Renal pelvis (tissue), 4 donors: ENCODE results near the gene PLEKHJ1. TPM values are rescaled to one million over a fixed set of nuclear protein-coding genes. Genes with fewer than 3 reads are reported as not detected.

ENCODE experiments used
- DNase-seq: peaks from one replicate; pipeline ENCODE4 v3.0.0-alpha.2; 2013
- polyA plus RNA-seq, 3 donors: library from polyadenylated mRNA; unstranded; fragments of 120-200 nt; gene quantifications; one replicate each; pipeline ENCODE4 v1.2.1, GENCODE V29; 2013; ENCODE audit not compliant: insufficient read length in 3 of 3

PLEKHJ1 gene
- polyA plus RNA-seq, 3 donors: 73.7 to 92.1 (median 85.6) TPM

DNA sequence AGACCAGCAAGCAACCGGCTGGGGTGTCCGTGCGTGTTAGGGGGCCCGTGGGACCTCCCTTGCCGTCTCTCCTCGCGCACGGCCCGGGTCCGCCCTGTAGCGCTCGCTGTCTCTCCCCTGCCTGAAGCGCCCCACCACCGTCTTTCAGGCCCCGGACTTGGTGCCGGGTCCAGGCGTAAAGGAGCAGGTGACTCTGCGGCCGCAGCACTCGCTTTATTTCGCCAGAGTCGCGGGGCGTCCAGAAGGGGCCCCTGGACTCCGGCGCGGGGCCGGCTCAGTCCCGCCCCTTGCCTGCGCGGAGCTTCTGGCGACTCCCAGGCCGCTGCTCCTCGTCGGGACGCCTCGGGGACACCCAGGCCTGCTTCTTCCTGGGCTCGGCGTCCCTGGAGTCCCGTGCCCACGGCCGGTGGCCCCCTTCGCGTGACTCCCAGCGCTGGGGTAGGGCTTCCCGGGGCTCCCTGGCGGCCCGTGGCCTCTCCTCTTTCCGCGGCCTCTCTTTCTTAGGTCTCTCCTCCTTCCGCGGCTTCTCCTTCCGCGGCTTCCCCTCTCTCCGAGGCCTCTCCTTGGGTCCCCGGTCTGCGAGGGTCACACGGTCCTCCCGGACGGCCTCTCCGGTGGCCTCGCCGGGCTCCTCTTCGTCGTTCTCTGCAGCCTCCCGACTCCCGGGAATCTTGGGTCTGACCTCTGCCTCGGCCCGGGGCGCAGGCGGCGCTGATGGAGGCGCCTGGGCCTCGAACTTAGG is 16.1 kb upstream of the PLEKHJ1 start:
- no peak for DNase-seq

DNA sequence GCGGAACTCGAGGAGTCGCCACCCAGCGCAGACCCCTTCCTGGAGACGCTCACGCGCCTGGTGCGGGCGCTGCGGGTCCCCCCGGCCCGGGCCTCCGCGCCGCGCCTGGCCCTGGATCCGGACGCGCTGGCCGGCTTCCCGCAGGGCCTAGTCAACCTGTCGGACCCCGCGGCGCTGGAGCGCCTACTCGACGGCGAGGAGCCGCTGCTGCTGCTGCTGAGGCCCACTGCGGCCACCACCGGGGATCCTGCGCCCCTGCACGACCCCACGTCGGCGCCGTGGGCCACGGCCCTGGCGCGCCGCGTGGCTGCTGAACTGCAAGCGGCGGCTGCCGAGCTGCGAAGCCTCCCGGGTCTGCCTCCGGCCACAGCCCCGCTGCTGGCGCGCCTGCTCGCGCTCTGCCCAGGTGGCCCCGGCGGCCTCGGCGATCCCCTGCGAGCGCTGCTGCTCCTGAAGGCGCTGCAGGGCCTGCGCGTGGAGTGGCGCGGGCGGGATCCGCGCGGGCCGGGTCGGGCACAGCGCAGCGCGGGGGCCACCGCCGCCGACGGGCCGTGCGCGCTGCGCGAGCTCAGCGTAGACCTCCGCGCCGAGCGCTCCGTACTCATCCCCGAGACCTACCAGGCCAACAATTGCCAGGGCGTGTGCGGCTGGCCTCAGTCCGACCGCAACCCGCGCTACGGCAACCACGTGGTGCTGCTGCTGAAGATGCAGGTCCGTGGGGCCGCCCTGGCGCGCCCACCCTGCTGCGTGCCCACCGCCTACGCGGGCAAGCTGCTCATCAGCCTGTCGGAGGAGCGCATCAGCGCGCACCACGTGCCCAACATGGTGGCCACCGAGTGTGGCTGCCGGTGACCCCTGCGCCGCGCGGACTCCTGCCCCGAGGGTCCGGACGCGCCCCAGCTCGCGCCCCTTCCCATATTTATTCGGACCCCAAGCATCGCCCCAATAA is 15.3 kb upstream of the PLEKHJ1 start:
- DNase-seq: no peak

DNA sequence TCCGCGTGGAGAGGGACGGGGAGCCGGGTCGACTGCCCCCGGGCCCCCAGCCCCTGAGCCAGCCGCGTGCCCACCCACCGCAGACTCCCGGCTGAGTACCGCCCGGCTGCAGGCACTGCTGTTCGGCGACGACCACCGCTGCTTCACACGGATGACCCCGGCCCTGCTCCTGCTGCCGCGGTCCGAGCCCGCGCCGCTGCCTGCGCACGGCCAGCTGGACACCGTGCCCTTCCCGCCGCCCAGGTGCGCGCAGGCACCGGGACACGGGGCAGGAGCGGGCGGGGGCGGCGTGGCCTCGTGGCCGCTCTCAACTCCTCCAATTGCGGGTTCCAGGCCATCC is 14.6 kb upstream of the PLEKHJ1 start:
- no peak for DNase-seq

DNA sequence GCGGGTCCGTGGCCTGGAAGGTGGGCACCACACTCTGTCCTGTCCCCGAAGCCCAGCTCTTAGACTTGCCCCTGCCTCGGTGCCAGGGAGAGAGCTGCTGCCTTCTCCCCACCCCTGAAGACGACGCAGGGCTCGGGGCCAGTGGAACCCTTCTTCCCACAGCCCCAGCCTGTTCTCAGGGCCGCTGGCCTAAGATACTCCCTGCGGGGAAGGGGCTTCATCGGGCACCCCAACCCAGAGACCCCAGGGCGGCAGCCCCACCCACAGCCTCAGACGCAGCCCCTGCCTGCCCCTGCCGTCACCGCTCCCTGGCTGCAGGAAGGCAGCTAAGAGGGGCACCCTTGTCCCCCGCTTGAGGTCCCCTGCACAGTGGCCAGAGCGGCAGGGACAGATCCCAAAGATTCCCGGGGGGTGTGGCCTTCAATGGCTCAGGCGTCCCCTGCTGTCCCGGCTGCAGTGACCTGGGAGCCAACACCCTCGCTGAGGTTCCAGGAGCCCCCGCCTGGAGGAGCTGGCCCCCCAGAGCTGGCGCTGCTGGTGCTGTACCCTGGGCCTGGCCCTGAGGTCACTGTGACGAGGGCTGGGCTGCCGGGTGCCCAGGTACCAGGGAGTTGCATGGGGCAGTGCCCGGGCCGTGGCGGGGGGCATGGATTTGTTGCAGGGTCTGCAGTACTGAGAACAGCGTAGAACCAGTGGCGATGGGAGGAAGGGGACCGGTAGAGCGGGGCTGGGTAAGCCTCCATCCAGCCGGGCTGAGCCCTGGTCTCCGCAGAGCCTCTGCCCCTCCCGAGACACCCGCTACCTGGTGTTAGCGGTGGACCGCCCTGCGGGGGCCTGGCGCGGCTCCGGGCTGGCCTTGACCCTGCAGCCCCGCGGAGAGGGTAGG is 14.0 kb upstream of the PLEKHJ1 start:
- no peak for DNase-seq

DNA sequence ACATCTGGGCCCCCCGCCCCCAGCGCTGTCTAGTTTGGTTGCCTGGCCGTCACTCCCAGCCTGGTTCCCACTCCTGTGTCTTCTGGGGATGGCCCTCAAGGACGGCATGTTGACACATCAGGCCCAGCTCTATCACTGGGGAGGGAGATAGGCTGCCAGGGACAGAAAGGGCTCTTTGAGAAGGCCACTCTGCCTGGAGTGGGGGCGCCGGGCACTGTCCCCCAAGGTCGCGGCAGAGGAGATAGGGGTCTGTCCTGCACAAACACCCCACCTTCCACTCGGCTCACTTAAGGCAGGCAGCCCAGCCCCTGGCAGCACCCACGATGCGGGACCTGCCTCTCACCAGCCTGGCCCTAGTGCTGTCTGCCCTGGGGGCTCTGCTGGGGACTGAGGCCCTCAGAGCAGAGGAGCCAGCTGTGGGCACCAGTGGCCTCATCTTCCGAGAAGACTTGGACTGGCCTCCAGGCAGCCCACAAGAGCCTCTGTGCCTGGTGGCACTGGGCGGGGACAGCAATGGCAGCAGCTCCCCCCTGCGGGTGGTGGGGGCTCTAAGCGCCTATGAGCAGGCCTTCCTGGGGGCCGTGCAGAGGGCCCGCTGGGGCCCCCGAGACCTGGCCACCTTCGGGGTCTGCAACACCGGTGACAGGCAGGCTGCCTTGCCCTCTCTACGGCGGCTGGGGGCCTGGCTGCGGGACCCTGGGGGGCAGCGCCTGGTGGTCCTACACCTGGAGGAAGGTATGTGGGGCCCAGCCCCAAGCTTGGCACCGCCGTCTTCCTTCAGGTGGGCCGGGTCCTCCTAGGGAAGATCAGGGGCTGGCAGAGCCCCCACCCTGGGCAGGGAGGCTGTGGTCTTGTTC is 13.1 kb upstream of the PLEKHJ1 start, which contains the start of gene AMH:
TSS of gene AMH (plus strand) at position 314 of the 857 bp plus-strand sequence. CDS start at position 324, 10 bp downstream.
- DNase-seq: no peak

DNA sequence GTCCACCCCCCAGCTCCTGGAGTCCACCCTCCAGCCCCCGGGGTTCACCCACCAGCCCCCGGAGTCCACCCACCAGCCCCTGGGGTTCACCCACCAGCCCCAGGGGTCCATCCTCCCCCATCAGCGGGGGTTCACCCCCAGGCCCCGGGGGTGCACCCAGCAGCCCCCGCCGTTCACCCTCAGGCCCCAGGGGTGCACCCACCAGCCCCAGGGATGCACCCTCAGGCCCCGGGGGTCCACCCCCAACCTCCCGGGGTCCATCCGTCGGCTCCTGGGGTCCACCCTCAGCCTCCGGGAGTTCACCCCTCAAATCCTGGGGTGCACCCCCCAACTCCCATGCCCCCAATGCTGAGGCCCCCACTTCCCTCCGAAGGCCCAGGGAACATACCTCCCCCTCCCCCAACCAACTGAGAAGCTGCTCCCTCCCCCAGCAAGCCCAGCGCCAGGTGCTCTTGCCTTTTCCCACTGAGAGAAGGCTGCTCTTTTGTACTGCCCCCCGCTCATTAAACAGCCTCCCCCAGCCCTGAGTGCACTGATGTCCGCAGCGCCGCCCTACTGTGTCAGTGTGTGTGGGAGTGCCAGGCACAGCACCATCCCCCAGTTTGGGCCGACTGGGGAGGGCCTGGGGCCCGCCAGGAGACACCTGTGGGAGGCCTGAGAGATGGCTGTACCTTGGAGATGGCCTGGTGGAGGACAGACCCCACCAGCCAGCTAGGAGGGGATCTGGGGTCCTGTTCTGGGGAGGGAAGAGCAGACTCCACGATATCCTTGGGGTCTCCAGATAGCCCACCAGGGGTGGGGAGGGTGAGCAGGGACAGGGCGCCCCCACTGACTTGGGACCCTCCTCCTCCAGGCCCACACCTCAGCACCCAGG is 12.2 kb upstream of the PLEKHJ1 start:
- DNase-seq: no peak

DNA sequence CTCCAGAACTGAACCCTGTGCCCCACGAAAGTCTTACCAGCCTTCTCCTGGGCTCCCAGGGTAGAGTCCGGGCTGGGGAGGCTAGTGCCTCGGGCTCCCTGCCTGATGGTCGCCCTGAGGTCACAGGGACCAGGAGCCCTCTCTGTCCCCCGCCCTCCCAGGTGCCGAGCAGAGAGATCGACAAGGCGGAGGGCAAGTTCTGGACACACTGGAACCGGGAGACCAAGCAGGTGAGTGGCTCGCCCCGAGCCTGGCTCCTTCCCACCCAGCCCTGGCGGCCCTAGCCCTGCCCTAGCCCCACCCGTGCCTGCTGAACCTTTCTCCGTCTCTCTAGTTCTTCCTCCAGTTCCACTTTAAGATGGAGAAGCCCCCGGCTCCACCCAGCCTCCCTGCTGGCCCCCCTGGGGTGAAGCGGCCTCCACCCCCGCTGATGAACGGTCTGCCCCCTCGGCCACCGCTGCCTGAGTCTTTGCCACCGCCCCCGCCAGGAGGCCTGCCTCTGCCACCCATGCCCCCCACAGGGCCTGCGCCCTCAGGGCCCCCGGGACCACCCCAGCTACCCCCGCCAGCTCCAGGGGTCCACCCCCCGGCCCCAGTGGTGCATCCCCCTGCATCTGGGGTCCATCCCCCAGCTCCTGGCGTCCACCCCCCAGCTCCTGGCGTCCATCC is 11.4 kb upstream of the PLEKHJ1 start:
- DNase-seq: no peak

DNA sequence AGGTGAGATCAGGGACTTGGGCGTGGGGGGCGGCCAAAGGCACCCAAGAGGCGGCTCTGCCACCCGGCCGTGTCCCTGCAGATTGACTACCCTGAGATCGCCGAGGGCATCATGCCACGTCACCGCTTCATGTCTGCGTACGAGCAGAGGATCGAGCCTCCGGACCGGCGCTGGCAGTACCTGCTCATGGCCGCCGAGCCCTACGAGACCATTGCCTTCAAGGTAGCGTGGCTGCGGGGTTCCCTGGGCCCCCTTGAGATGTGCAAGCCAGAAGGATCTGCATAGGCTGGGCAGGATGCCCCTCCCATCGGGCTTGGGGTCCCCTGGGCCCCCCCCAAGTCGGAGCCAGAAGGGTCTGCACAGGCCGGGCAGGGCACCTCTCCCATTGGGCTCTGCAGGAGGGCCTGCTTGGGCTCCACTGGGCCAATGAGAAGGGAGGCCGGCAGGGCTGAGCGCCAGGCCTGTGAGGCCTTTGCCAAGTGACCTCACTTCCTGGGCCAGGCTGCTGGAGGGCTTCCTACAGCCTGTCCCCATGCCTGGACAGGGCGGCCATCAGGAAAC is 10.8 kb upstream of the PLEKHJ1 start:
- DNase-seq: no peak

DNA sequence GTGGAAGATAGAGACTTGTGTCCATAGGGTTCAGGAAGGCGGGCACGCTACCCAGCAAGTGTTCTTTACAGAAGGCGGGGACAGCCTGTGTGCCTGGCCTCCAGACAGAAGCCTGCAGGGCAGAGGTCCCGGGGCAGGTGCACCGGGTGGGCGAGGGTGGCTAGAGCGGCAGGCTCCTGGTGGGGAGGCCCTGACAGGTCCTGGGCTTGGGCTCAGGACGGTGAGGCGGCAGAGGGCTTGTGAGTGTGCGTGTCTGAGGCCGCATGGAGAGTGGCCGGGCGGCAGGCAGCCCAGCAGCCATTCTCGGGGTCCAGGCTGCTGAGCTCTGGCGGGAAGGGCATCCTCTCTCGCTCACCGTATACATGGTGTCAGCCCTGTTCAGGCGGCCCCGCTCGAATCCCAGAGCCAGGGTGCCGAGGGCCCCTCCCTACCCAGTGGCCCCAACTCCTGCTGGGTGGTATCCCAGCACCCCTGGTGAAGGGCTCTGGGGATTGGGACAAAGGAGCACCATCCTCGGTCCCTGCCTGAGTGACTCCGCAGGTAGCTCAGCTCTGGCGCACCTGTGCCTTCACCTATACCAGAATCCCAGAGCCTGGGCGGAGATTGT is 10.0 kb upstream of the PLEKHJ1 start:
- no peak for DNase-seq

DNA sequence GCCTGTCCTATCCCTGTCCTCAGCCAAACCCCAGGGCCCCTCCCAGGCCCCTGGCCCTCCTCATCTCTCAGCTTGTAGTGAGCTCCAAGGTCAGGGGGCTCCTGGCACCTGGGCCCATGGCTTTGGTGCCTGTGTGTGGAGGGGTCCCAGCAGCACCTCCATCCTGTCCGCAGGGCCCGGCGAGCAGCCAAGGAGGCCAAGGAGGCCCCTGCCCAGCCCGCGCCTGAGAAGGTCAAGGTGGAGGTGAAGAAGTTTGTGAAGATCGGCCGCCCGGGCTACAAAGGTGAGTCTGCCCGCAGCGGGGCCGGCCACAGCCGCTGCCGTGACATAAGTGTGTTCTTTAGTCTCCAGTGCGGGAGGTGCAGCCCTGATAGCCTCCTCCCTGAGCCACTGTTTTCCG is 9.1 kb upstream of the PLEKHJ1 start:
- no peak for DNase-seq

DNA sequence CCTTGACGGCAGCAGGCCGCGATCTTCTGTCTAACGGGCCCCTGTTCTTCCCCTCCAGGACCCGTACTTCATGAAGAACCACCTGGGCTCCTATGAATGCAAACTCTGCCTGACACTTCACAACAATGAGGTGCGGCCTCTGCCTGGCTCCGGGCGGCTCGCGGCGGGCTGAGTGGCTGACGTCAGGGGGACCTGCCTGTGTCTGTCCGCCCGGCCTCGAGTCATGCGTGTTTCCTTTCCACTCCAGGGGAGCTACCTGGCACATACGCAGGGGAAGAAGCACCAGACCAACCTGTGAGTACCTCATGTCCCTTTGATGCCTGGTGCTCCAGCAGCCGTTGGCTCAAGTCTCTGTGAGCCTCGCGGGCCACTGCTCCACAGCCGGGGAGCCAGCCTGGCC is 8.4 kb upstream of the PLEKHJ1 start:
- DNase-seq: no peak

DNA sequence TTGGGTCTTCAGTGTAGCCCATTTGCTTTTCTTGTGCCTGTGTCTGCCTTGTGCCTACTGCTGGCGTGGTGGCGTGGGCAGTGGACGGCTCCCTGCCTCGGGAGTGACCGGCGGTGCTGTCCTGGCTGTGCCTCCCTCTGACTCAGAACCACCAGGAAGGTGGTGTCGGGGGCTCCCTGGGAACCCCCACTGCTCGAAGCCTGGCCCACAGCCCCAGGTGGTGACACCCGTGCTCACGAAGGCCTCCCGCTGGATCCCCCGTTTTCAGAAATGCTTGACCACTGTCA is 7.9 kb upstream of the PLEKHJ1 start:
- no peak for DNase-seq

DNA sequence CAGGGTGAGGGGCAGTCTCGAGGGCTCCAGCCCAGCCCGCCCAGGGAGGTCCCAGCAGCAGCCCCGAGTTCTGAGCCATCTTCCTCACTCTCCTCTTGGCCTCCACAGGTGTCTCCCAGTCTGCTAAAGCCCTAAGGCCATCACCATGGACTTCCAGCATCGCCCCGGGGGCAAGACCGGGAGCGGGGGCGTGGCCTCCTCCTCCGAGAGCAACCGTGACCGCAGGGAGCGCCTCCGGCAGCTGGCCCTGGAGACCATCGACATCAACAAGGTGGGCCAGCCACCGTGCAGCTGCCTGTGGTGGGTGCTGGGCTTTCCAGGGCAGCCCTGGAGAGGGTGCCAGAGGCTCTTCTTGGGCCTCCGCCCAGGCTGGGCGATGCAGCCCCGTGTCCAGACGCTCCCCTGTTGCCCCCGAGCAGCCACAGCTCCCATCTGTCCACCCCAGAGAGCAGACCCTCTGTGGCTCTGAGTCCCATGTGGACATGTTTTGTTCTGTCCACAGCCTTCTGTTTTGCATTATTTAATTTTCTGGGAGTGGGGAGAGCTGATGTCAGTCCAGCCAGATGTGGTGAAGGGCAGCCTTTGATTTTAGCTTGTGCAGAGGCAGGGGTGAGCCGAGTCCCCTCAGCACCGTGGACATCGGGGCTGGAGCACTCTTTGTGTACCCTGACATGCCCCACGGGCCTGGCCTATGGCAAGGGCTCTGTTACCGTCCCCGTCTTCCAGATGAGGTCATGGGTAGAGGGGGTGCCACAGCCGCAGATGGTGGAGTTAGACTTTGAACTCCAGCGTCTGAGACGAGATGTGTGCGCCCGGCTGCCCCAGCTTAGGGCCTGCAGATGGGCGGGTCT is 7.4 kb upstream of the PLEKHJ1 start:
- no peak for DNase-seq

DNA sequence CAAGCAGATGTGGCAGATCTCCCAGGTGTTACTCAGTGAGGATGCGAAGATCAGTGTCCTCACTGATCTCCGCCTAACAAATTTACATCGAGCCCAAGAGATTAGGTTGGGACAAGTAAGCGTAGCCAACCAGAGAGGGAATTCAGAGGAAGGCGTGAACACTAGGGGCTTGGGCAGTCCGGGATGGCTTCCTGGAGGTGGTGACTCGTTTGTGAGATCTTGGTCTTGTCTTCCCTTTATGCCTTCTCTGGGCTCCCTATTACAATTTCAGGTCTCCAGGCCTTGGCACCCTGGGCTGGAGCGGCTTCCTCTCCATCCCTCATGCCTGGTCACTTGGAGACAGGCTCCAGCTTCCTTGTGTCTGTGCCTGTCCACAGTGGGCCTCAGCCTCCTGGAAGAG is 6.7 kb upstream of the PLEKHJ1 start:
- no peak for DNase-seq

DNA sequence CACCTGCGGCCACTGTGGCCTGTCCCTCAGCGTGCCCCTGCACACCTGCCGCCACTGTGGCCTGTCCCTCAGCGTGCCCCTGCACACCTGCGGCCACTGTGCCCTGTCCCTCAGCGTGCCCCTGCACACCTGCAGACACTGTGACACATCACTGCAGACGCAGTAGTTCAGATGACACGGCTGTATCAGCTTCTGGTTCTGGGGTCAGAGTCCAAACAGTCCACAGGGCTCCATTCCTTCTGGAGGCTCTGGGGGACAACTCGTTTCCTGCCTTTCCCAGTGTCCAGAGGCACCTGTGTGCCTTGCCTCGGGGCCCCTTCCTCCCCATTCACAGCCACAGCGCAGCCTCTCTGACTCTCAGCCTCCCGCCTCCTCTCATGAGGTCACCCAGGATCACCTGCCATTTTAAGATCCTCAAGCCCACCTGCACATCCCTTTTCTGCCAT is 6.0 kb upstream of the PLEKHJ1 start:
- no peak for DNase-seq

DNA sequence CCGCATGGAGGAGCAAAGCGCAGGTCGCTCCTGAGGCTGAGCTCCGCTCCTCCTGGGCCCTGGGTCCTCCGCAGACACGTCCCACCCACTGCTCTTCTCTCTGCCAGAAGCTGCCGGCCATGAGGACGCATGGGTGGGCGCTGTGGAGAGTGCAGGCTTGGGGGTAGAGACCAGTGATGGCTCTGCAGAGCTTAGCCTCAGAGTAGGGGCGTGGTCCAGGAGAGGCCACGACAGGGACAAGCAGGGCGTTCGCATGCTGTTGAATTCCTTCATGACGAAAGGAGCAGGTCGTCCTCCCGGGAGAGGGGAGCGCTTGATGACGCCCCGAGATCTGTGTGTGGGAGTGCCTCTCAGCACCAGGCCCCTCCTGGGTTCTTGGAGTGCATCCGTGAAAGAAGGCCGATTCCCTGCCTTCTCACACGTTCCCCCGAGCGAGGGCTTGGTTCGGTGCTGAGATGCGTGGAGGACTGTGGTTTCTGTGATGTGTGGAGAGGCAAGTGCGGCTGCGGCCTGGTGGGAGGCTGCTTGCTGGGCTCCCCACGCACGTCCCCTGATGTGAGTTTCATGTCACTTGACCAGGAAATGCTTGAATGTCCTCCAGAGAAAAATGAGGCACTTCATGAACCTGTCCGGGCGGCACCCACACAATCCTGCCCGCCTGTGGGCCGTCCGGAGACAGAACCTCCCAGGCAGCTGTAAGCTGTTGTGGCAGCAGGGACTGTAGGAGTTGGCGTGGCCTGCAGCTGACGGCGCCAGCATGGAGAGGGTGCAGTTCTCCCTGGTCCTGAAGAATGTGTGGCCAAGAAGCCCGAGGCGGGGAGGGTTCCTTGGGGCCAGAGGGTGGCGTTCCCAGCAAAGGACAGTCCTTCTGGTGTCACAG is 5.0 kb upstream of the PLEKHJ1 start:
- no peak for DNase-seq
